ENCODE results near the gene MRPL2. TPM values are rescaled to one million over a fixed set of nuclear protein-coding genes. Genes with fewer than 3 reads are reported as not detected.
A peak's percentile ranks its signal among the peaks of the same experiment; 100 is the strongest.

The MRPL2 gene
- total and polyA plus RNA-seq, 2 donors (not counting 1 experiment from before 2014, with no cell fraction given) = 45.6 to 52.8 TPM

GRCh38 chr6:43060755-43061633 is 1.8 kb upstream of the MRPL2 start:
- Mint-ChIP-seq H3K4me3 (peak overlapping the region; percentile 99), H3K9me3 (ENCODE audit: insufficient read depth) (no peaks in the 10 kb centered on the region), H3K27ac (peak overlapping the region; percentile 80), H3K4me1 (peaks cover 35% of the 10 kb centered on the region), H3K27me3 (no peaks in the 10 kb centered on the region)
- no peak overlapping the region for H3K9ac ChIP-seq (ENCODE audit: low read length)
- peaks cover 11% of the 10 kb centered on the region for H4K20me1 ChIP-seq (ENCODE audit: control insufficient read depth, insufficient read depth, low read length, poor library complexity, severe bottlenecking)
- WGBS (ENCODE audit: insufficient coverage) = 94% methylated on average over 12 of the region's 12 CpGs
- ATAC-seq (ENCODE audit: low read depth) = no peak
- TF ChIP-seq EZH2 (IDR thresholded peaks at IDR 0.05; ENCODE audit: borderline replicate concordance, insufficient read depth, low read depth, low read length, poor library complexity, severe bottlenecking) (no peak), CTCF (IDR thresholded peaks at IDR 0.05) (no peak)
- peaks cover 16 to 22% of the 10 kb centered on the region in 2 donors for H3K4me1 ChIP-seq (ENCODE audit: control insufficient read depth in 2 of 2, insufficient read depth in 2 of 2, low read length in 2 of 2)
- H3K36me3 ChIP-seq (replicated peaks in 1 of 2; ENCODE audit: control extremely low read depth in 1 of 2, control insufficient read depth in 1 of 2, extremely low read depth in 1 of 2, insufficient read depth in 2 of 2, low read length in 1 of 2) = peaks cover 0 to 21% of the 10 kb centered on the region in 2 experiments
- intact Hi-C loops (cut with micrococcal nuclease) = no loop called here
- H3K4me3 ChIP-seq (ENCODE audit: control extremely low read depth in 1 of 5, extremely low read depth in 1 of 5, insufficient read depth in 1 of 5, low read depth in 2 of 5, low read length in 4 of 5) = no peak overlapping the region
- H3K9me3 ChIP-seq (ENCODE audit: control extremely low read depth in 1 of 3, control insufficient read depth in 2 of 3, insufficient read depth in 1 of 3, low read length in 2 of 3) = no peaks in the 10 kb centered on the region
- H3K4me2 ChIP-seq (replicated peaks; ENCODE audit: low read depth, low read length, poor library complexity, severe bottlenecking) = peak overlapping the region; percentile 87
- H3K79me2 ChIP-seq (ENCODE audit: control insufficient read depth, insufficient read depth, low read length) = peaks cover 33% of the 10 kb centered on the region
- no peak overlapping the region for H3K27ac ChIP-seq (ENCODE audit: low read length in 2 of 2)
- no peaks in the 10 kb centered on the region for H3K27me3 ChIP-seq (replicated peaks in 1 of 4; ENCODE audit: control extremely low read depth in 1 of 4, control insufficient read depth in 3 of 4, insufficient read depth in 4 of 4, low read length in 3 of 4)
- POLR2A ChIA-PET = no interaction called here
- no peak for DNase-seq
- CTCF ChIA-PET = interaction anchor here (1.0 kb wide), 1 partner anchor 40 kb away, joined by 3 read pairs; the partner anchor contains the start of gene RRP36
- H2AFZ ChIP-seq (ENCODE audit: insufficient read depth, low read depth, low read length, poor library complexity, severe bottlenecking) = no peak overlapping the region

Data from B cell (primary cell).